IgD-negative memory B cell (primary cell): ENCODE results near the gene CELF4. TPM values are rescaled to one million over a fixed set of nuclear protein-coding genes. Genes with fewer than 3 reads are reported as not detected.

Source experiments
- H3K27ac Mint-ChIP-seq, 3 donors: one replicate each; pipeline ENCODE4 v1.8.0; 2020 to 2022; ENCODE audit warnings: mild to moderate bottlenecking in 3 of 3, mixed read lengths in 3 of 3, moderate library complexity in 1 of 3
- H3K27me3 Mint-ChIP-seq: one replicate; pipeline ENCODE4 v1.8.0; 2021; ENCODE audit warnings: mixed read lengths
- H3K36me3 Mint-ChIP-seq: one replicate; pipeline ENCODE4 v1.8.0; 2020; ENCODE audit warnings: mild to moderate bottlenecking, mixed read lengths
- H3K4me1 Mint-ChIP-seq, 3 donors: one replicate each; pipeline ENCODE4 v1.8.0; 2020 to 2022; ENCODE audit warnings: mixed read lengths in 3 of 3, mild to moderate bottlenecking in 1 of 3
- H3K4me3 Mint-ChIP-seq, 4 donors: one replicate each; pipeline ENCODE4 v1.8.0; 2020 to 2022; ENCODE audit warnings: mild to moderate bottlenecking in 4 of 4, mixed read lengths in 4 of 4, moderate library complexity in 3 of 4
- H3K9me3 Mint-ChIP-seq, 3 donors: one replicate each; pipeline ENCODE4 v1.8.0; 2020 to 2021; ENCODE audit warnings: mixed read lengths in 3 of 3, mild to moderate bottlenecking in 1 of 3
- polyA plus RNA-seq: library from polyadenylated mRNA; unstranded; fragments of 300-500 nt; fragmentation: Illumina TruSeq; gene quantifications from one replicate; pipeline ENCODE4 v1.2.3, GENCODE V29; 2021

The CELF4 gene
- polyA plus RNA-seq, 1 donor from 2014 or later: 0.21 TPM

DNA sequence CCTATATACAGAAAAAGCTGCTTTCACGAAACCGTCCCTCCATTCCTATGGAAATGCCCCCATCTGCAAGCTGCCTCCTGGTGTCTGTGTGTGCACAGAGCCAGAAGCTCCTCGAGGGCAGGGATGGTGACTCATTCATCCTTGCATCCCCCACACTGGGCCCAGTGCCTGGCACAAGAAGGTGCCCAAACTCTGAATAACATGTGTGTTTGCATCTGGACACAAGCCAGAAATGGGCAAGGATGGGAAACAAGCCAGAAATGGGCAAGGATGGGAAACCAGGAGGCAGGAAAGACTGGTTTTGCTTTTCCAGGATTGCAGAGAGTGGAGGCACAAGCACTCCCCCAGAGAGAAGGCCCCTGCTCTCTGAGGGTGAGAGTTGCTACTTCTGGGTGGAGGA, 313.9 kb downstream of the CELF4 start:
- H3K36me3 Mint-ChIP-seq: peaks cover 2% of the 10 kb centered on the region
- H3K4me3 Mint-ChIP-seq: peak overlapping the region in 1 of 4 donors; percentile 73
- H3K9me3 Mint-ChIP-seq: peaks cover 0 to 2% (median 0%) of the 10 kb centered on the region in 3 donors
- peaks cover 0 to 7% (median 7%) of the 10 kb centered on the region in 3 donors for H3K4me1 Mint-ChIP-seq
- no peak overlapping the region for H3K27ac Mint-ChIP-seq
- peaks cover 28% of the 10 kb centered on the region for H3K27me3 Mint-ChIP-seq

DNA sequence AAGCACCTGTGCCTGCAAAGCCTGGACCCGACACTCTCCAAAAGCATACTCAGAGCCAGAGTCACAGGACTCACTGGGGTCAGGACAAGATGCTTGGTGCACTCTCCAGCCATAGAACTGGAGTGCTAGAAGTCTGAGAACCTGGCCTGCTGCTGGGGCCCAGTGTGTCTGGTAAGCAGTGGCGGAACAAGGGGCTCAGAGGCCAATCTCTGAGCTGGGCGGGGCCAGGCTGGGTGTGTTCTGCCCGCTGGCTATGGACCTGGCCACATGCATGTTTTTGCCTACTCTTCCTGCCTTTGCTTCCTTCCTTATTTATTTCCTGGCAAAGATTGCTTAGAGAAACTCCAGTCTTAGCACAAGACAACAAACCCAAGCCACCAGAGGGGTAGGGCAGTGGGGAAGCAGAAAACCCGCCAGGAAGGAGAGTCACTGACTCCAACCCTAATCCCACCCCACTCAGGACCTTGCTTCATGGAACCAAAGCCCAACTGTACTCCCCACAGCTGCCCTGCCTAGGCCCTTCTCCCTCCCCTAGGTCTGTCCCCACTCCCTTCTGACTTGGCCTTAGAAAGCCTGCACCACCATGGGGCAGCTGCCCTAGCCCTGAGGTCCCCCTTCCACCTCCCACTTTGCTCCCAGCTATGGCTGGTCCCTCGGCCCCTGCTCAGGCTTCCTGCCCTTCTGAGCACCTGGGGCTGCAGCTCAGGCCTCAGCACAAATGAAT, 315.5 kb downstream of the CELF4 start:
- peaks cover 0 to 6% (median 4%) of the 10 kb centered on the region in 3 donors for H3K4me1 Mint-ChIP-seq
- H3K27me3 Mint-ChIP-seq: peaks cover 28% of the 10 kb centered on the region
- no peak overlapping the region for H3K4me3 Mint-ChIP-seq
- H3K36me3 Mint-ChIP-seq: peaks cover 2% of the 10 kb centered on the region
- peaks cover 0 to 2% (median 0%) of the 10 kb centered on the region in 3 donors for H3K9me3 Mint-ChIP-seq
- peak overlapping the region in 1 of 3 donors; percentile 48 for H3K27ac Mint-ChIP-seq

DNA sequence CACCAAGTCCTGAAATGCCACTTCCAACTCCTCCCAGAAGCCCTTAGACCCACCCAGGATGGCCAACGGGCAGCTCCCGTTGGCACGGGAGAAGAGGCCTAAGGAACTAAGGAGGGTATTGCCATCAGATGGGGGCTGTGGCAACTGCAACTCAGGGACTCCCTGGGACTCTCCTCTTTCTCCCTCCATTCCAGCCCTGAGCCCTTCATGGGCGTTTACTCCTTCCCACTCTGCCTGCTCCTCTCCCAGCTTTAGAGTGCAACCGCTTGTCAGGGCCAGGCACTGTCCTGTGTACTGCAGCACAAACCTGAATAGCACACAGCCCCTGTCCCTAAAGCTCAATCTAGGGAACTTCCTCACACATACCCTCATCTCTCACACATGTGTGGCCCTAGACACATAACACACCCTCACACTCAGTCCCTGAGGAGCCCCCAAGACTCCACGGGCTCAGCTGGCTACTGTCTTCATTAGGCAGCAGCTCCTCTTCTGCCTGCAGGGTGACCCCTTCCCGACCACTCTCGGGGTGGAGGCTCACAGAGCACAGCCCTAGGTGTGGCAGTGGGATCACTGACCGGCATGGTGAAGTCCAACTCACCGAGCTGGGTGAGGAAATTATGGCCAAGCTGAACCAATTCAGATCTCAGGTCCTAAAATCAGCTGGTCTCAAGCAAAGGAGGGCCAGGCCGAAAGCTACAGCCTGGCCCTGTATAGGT, 316.3 kb downstream of the CELF4 start:
- H3K4me3 Mint-ChIP-seq: no peak overlapping the region
- H3K9me3 Mint-ChIP-seq: peaks cover 0 to 2% (median 0%) of the 10 kb centered on the region in 3 donors
- peaks cover 4% of the 10 kb centered on the region for H3K36me3 Mint-ChIP-seq
- peaks cover 0 to 4% (median 0%) of the 10 kb centered on the region in 3 donors for H3K4me1 Mint-ChIP-seq
- H3K27ac Mint-ChIP-seq: no peak overlapping the region
- H3K27me3 Mint-ChIP-seq: peaks cover 26% of the 10 kb centered on the region

DNA sequence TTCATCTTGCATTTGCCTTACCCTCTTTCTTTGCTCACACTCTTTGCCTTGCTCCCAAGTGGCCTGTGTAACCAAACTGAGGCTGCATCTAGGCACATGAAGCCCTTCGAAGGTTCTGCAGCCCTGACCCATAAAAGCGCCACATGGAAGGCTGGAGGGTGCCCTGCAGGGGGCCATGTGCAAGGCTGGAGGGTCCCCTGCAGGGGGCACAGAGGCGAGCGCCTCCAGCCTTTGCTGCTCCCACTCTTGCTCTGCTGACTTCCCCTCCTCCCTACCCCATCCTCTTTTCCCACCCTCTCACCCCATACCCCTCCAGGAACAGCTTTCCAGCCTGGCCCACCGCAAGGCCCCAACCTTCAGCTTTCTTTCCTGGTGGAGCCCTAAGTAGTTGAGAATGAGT, 317.3 kb downstream of the CELF4 start:
- no peak overlapping the region for H3K27ac Mint-ChIP-seq
- peaks cover 0 to 2% (median 1%) of the 10 kb centered on the region in 3 donors for H3K4me1 Mint-ChIP-seq
- peaks cover 29% of the 10 kb centered on the region for H3K27me3 Mint-ChIP-seq
- H3K9me3 Mint-ChIP-seq: peaks cover 0 to 2% (median 0%) of the 10 kb centered on the region in 3 donors
- peaks cover 4% of the 10 kb centered on the region for H3K36me3 Mint-ChIP-seq
- H3K4me3 Mint-ChIP-seq: no peak overlapping the region

DNA sequence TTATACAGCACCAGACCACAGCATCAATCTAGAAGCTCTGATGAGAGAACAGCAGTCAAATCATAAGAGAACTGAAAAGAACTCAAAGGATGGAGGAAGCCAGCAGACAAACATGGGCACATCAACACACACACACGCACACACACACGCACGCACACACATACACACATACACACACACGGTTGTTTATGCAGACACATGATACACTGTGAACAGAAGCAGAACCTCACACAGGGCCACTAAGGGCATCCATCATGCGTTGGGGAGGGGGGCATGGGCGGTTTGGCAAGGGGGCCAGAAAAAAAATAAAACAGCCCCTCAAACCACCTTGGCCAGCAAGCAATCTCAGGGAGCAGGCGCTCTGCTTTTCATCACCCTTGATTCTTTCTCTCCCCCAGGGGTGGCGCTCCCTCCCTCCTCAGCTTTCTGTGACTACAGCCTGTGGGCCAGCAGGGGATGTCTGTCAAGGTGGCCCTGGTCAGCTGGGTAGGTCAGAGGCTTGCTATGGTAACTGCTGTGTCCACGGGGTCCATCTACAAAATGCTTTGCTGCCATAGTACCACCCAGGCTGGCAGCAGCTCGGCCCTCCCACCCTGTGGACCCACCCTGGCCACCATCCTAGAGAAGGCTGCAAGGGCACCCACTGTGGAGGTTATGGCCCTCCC, 318.0 kb downstream of the CELF4 start:
- no peak overlapping the region for H3K27ac Mint-ChIP-seq
- H3K27me3 Mint-ChIP-seq: peaks cover 26% of the 10 kb centered on the region
- H3K4me1 Mint-ChIP-seq: peaks cover 0 to 2% (median 1%) of the 10 kb centered on the region in 3 donors
- H3K9me3 Mint-ChIP-seq: peaks cover 0 to 2% (median 0%) of the 10 kb centered on the region in 3 donors
- peaks cover 4% of the 10 kb centered on the region for H3K36me3 Mint-ChIP-seq
- H3K4me3 Mint-ChIP-seq: no peak overlapping the region

DNA sequence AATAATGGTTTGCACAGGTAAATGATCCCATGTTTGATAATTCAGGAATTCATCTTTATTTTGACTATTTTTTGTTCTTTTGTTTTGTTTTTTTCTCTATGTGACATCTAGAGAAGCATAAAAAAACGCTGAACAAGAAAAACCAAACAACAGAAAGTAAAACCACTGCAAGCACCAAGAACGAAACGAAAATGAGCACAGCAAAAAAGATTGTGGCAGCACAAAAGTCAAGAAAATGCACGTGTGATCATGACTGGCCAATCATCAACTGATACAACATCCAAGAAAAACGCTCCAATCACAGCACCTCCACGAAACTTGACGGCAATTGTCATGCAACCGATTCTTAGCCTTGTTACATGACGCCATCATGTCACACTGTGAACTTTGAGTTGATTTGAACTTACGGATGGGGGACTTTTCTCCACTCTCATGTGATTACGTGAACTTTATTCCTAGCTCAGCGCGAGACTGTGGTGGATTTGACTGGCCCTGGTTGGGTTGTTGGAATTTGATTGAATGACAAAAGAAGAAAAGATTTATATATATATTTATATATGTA, 318.7 kb downstream of the CELF4 start:
- H3K27me3 Mint-ChIP-seq: peaks cover 20% of the 10 kb centered on the region
- peaks cover 4% of the 10 kb centered on the region for H3K36me3 Mint-ChIP-seq

GRCh38 chr18:37244618-37245017, 321.0 kb downstream of the CELF4 start:
- no peak overlapping the region for H3K27ac Mint-ChIP-seq
- no peaks in the 10 kb centered on the region for H3K9me3 Mint-ChIP-seq
- peaks cover 17% of the 10 kb centered on the region for H3K27me3 Mint-ChIP-seq
- H3K36me3 Mint-ChIP-seq: peaks cover 4% of the 10 kb centered on the region
- H3K4me3 Mint-ChIP-seq: peak overlapping the region in 1 of 4 donors; percentile 6
- H3K4me1 Mint-ChIP-seq: peaks cover 0 to 2% (median 1%) of the 10 kb centered on the region in 3 donors

More for the DNA sequence above, 318.7 kb downstream of the CELF4 start:
- Mint-ChIP-seq H3K4me1 (peaks cover 0 to 2% (median 1%) of the 10 kb centered on the region in 3 donors), H3K4me3 (no peak overlapping the region), H3K9me3 (peaks cover 0 to 2% (median 0%) of the 10 kb centered on the region in 3 donors), H3K27ac (no peak overlapping the region)

DNA sequence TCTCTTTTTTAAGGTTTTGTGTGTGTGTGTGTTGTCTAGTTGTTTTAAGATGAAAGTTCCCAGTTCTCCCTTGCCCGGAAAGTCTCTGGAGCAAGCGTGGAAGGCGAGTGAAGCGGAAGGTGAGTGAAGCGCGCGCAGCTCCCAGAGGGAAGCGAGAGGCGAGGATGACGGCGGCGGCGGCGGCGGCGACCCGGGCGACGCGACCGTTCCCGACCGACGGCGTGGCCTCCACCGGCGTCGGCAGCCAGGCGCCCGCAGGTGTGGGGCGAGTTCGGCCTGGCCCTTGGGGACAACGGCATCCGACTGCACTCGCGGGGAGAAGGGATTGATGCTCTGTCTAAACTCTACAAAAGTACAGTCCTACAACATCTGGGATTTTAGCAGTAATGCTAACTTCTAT, 321.9 kb downstream of the CELF4 start:
- H3K4me1 Mint-ChIP-seq: peaks cover 0 to 2% (median 1%) of the 10 kb centered on the region in 3 donors
- H3K27me3 Mint-ChIP-seq: peaks cover 19% of the 10 kb centered on the region
- H3K36me3 Mint-ChIP-seq: peaks cover 2% of the 10 kb centered on the region
- H3K4me3 Mint-ChIP-seq: peak overlapping the region in 1 of 4 donors; percentile 73
- H3K9me3 Mint-ChIP-seq: no peaks in the 10 kb centered on the region
- no peak overlapping the region for H3K27ac Mint-ChIP-seq

GRCh38 chr18:37242826-37243560, 322.6 kb downstream of the CELF4 start:
- Mint-ChIP-seq H3K27me3 (peaks cover 19% of the 10 kb centered on the region), H3K27ac (no peak overlapping the region), H3K4me3 (peak overlapping the region in 1 of 4 donors; percentile 25), H3K4me1 (peaks cover 0 to 2% (median 1%) of the 10 kb centered on the region in 3 donors), H3K36me3 (peaks cover 2% of the 10 kb centered on the region), H3K9me3 (no peaks in the 10 kb centered on the region)

GRCh38 chr18:37242091-37242490, 323.5 kb downstream of the CELF4 start:
- Mint-ChIP-seq H3K4me1 (peaks cover 0 to 2% (median 1%) of the 10 kb centered on the region in 3 donors), H3K27me3 (peaks cover 19% of the 10 kb centered on the region), H3K4me3 (no peak overlapping the region), H3K27ac (no peak overlapping the region), H3K9me3 (no peaks in the 10 kb centered on the region), H3K36me3 (peaks cover 2% of the 10 kb centered on the region)

GRCh38 chr18:37238282-37239108, 327.1 kb downstream of the CELF4 start:
- H3K27ac Mint-ChIP-seq: no peak overlapping the region
- no peak overlapping the region for H3K4me3 Mint-ChIP-seq
- no peaks in the 10 kb centered on the region for H3K36me3 Mint-ChIP-seq
- no peaks in the 10 kb centered on the region for H3K4me1 Mint-ChIP-seq
- no peaks in the 10 kb centered on the region for H3K9me3 Mint-ChIP-seq
- H3K27me3 Mint-ChIP-seq: peaks cover 7% of the 10 kb centered on the region

GRCh38 chr18:37235583-37235982, 330.0 kb downstream of the CELF4 start:
- no peaks in the 10 kb centered on the region for H3K9me3 Mint-ChIP-seq
- H3K27ac Mint-ChIP-seq: no peak overlapping the region
- peaks cover 2% of the 10 kb centered on the region for H3K27me3 Mint-ChIP-seq
- no peak overlapping the region for H3K4me3 Mint-ChIP-seq
- no peaks in the 10 kb centered on the region for H3K4me1 Mint-ChIP-seq
- no peaks in the 10 kb centered on the region for H3K36me3 Mint-ChIP-seq

DNA sequence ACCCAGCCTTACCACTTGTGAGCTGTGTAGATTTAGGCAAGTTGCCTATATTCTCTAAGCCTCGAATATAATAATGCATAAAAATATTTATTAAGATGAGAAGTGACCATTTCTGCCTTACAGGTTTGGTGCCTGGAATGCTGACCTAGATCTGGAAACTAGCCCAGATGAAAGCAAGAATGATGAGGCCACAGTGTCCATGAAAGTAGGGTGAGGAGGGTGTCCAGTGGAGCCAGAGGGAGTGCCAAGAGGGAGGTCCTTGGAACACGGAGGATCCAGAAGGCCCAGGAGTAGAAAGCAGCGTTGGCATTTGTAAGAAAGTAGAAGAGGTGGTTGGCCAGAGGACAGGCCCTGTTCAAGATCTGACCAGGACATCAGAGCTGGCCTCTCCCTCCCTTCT, 334.3 kb downstream of the CELF4 start:
- peaks cover 2% of the 10 kb centered on the region for H3K36me3 Mint-ChIP-seq
- no peaks in the 10 kb centered on the region for H3K27me3 Mint-ChIP-seq
- H3K4me3 Mint-ChIP-seq: no peak overlapping the region
- peaks cover 0 to 4% (median 2%) of the 10 kb centered on the region in 3 donors for H3K4me1 Mint-ChIP-seq
- peaks cover 0 to 4% (median 0%) of the 10 kb centered on the region in 3 donors for H3K9me3 Mint-ChIP-seq
- peak overlapping the region in 1 of 3 donors; percentile 45 for H3K27ac Mint-ChIP-seq
